ENCODE measurements around the gene MRPS15. TPM values are rescaled to one million over a fixed set of nuclear protein-coding genes. Genes with fewer than 3 reads are reported as not detected.
"Not testable (repeated sequence)": the region's sequence is repeated elsewhere in the genome, so short reads cannot be mapped to it uniquely, and the experiment has no call there.

Gene MRPS15
- total RNA-seq, 1 donor from 2014 or later, result 67.0 TPM

- intact Hi-C loops (cut with micrococcal nuclease), result no loop called here
- H3K36me3 Mint-ChIP-seq (ENCODE audit: low read depth), result no peaks in the 10 kb centered on the region
- TF ChIP-seq, protein P1, sequence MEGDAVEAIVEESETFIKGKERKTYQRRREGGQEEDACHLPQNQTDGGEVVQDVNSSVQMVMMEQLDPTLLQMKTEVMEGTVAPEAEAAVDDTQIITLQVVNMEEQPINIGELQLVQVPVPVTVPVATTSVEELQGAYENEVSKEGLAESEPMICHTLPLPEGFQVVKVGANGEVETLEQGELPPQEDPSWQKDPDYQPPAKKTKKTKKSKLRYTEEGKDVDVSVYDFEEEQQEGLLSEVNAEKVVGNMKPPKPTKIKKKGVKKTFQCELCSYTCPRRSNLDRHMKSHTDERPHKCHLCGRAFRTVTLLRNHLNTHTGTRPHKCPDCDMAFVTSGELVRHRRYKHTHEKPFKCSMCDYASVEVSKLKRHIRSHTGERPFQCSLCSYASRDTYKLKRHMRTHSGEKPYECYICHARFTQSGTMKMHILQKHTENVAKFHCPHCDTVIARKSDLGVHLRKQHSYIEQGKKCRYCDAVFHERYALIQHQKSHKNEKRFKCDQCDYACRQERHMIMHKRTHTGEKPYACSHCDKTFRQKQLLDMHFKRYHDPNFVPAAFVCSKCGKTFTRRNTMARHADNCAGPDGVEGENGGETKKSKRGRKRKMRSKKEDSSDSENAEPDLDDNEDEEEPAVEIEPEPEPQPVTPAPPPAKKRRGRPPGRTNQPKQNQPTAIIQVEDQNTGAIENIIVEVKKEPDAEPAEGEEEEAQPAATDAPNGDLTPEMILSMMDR (IDR thresholded peaks at IDR 0.05), result no peak
- DNase-seq, result no peak
- H3K9me3 Mint-ChIP-seq, result no peaks in the 10 kb centered on the region
- no peaks in the 10 kb centered on the region for H3K27me3 Mint-ChIP-seq
- POLR2A ChIA-PET, result no interaction called here
- CTCF ChIA-PET, result no interaction called here
- no peak for ATAC-seq (ENCODE audit: low read depth)
- no peak overlapping the region for H3K4me3 Mint-ChIP-seq
- H3K4me1 Mint-ChIP-seq, result no peaks in the 10 kb centered on the region
- H3K27ac Mint-ChIP-seq, result no peak overlapping the region
Observed at GRCh38 chr1:36497207-36497606, 33.0 kb upstream of the MRPS15 start.

DNA sequence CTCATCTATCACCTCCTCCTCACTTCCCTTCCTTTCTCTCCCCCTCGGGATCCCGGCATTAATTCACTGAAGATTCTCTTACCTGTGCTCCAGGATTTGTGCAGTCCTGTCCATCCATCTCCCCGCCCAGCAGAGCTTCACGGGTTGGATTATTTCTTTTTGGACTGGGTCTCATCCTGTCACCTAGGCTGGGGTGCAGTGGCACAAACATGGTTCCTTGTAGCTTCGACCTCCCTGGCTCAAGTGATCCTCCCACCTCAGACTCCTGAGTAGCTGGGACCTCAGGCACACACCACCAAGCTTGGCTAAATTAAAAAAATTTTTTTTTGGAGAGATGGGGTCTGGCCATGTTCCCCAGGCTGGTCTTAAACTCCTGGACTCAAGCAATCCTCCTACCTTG, 30.8 kb upstream of the MRPS15 start:
- Mint-ChIP-seq H3K4me3 (no peak overlapping the region), H3K9me3 (no peaks in the 10 kb centered on the region), H3K27ac (no peak overlapping the region), H3K4me1 (no peaks in the 10 kb centered on the region), H3K36me3 (ENCODE audit: low read depth) (no peaks in the 10 kb centered on the region), H3K27me3 (no peaks in the 10 kb centered on the region)
- TF ChIP-seq, protein P1 (IDR thresholded peaks at IDR 0.05), result no peak
- intact Hi-C loops (cut with micrococcal nuclease), result no loop called here
- no peak for ATAC-seq (ENCODE audit: low read depth)
- ChIA-PET POLR2A (no interaction called here), CTCF (no interaction called here)
- no peak for DNase-seq

DNA sequence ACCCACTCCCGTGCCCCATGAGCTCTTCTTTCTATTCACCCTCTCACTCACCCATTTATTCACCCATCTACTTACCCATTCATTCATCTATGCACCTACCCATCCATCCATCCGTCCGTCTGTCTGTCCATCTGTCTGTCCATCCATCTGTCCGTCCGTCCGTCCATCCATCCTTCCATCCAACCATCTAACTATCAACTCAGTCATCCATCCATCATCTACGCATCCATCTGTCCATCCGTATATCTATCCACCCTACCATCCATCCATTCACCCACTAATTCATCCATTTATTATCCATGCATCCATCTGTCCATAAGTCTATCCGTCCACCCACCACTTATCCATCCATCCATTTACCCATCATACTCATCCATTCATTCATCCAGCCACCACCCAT, 29.3 kb upstream of the MRPS15 start:
- no peaks in the 10 kb centered on the region for H3K36me3 Mint-ChIP-seq (ENCODE audit: low read depth)
- no peaks in the 10 kb centered on the region for H3K4me1 Mint-ChIP-seq
- DNase-seq (no peak), ATAC-seq (ENCODE audit: low read depth) (no peak)
- TF ChIP-seq, protein P1 (IDR thresholded peaks at IDR 0.05), result no peak
- POLR2A ChIA-PET, result no interaction called here
- no peaks in the 10 kb centered on the region for H3K9me3 Mint-ChIP-seq
- CTCF ChIA-PET, result no interaction called here
- no peak overlapping the region for H3K27ac Mint-ChIP-seq
- no peak overlapping the region for H3K4me3 Mint-ChIP-seq
- no peaks in the 10 kb centered on the region for H3K27me3 Mint-ChIP-seq
- intact Hi-C loops (cut with micrococcal nuclease), result no loop called here

DNA sequence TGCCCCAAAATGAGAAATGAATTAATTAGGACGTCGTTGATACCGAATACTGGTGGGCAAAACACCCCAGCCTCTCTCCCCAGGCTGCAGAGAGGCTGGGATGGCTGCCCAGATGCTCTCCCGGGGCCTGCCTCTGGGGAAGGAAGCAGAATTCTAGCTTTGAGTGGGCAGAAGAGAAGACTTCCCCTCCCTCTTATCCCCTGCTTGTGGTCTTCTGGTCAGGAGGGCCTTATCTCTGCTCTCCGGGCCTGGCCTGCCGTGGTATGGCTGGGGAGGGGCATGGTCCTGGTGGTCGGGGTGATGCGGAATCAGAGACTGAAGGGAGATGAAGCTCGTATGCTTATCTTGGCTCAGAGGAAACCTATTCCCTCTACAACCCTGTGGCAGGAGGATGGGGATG, 28.3 kb upstream of the MRPS15 start:
- no peaks in the 10 kb centered on the region for H3K9me3 Mint-ChIP-seq
- no peak for DNase-seq
- H3K36me3 Mint-ChIP-seq (ENCODE audit: low read depth), result no peaks in the 10 kb centered on the region
- TF ChIP-seq, protein P1 (IDR thresholded peaks at IDR 0.05), result no peak
- CTCF ChIA-PET, result no interaction called here
- intact Hi-C loops (cut with micrococcal nuclease), result no loop called here
- peaks cover 3% of the 10 kb centered on the region for H3K4me1 Mint-ChIP-seq
- POLR2A ChIA-PET, result no interaction called here
- no peak for ATAC-seq (ENCODE audit: low read depth)
- no peak overlapping the region for H3K4me3 Mint-ChIP-seq
- no peak overlapping the region for H3K27ac Mint-ChIP-seq
- no peaks in the 10 kb centered on the region for H3K27me3 Mint-ChIP-seq

DNA sequence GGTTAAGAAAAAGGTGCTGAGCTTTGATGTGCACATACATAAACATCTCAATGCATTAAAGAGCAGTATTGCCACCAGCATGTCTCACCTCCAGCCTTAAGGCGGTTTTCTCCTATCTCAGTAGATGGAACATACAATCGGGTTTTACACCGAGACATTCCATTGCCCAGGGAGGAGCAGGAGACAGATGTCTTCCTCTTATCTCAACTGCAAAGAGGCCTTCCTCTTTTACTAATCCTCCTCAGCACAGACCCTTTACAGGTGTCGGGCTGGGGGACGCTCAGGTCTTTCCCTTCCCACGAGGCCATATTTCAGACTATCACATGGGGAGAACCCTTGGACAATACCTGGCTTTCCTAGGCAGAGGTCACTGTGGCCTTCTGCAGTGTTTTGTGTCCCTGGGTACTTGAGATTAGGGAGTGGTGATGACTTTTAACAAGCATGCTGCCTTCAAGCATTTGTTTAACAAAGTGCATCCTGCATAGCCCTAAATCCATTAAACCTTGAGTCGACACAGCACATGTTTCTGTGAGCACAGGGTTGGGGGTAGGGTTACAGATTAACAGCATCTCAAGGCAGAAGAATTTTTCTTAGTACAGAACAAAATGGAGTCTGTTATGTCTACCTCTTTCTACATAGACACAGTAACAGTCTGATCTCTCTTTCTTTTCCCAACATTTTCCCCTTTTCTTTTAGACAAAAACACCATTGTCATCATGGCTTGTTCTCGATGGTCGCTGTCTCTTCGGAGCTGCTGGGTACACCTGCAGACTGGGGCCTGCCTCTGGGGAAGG, 25.3 kb upstream of the MRPS15 start:
- H3K9me3 Mint-ChIP-seq; ATAC-seq (ENCODE audit: low read depth); H3K36me3 Mint-ChIP-seq (ENCODE audit: low read depth); POLR2A ChIA-PET; DNase-seq; CTCF ChIA-PET; H3K27ac Mint-ChIP-seq; intact Hi-C loops (cut with micrococcal nuclease); H3K27me3 Mint-ChIP-seq; H3K4me3 Mint-ChIP-seq: not testable (repeated sequence)
- H3K4me1 Mint-ChIP-seq, result peaks cover 22% of the 10 kb centered on the region

DNA sequence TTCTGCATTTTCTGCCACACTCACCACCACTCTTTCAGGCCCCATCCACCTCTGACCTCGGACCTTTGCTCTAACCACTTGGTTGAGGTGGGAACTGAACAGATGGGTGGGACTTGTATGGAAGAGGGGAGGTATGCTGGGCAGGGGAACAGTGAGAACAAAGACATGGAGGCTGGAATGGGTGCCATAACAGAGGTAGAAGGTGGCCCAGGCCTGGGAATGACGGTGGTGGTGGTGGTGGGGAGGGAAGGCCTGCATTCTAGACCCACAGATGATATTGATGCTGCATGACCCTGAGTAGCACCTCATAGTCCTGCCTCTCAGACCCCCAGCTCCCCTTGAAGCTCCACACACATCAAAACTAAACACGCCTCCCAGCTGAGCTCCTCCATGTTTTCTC, 23.7 kb upstream of the MRPS15 start:
- no peak overlapping the region for H3K27ac Mint-ChIP-seq
- no peak for DNase-seq
- no peak for ATAC-seq (ENCODE audit: low read depth)
- peaks cover 22% of the 10 kb centered on the region for H3K4me1 Mint-ChIP-seq
- no peak overlapping the region for H3K4me3 Mint-ChIP-seq
- H3K36me3 Mint-ChIP-seq (ENCODE audit: low read depth), result no peaks in the 10 kb centered on the region
- intact Hi-C loops (cut with micrococcal nuclease), result no loop called here
- H3K27me3 Mint-ChIP-seq, result no peaks in the 10 kb centered on the region
- ChIA-PET POLR2A (no interaction called here), CTCF (no interaction called here)
- no peaks in the 10 kb centered on the region for H3K9me3 Mint-ChIP-seq
- TF ChIP-seq, protein P1 (IDR thresholded peaks at IDR 0.05), result no peak

DNA sequence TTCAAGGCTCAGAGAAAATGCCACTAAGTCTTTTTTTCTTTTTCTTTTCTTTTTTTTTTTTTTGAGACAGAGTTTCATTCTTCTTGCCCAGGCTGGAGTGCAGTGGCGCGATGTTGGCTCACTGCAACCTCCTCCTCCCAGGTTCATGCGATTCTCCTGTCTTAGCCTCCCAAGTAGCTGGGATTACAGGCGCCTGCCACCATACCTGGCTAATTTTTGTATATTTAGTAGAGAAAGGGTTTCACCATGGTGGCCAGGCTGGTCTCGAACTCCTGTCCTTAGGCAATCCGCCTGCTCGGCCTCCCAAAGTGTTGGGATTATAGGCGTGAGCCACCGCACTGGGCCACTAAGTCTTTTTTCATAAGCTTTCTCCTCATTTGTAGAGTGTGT, 23.1 kb upstream of the MRPS15 start:
- H3K4me3 Mint-ChIP-seq; intact Hi-C loops (cut with micrococcal nuclease); H3K36me3 Mint-ChIP-seq (ENCODE audit: low read depth); DNase-seq; H3K27me3 Mint-ChIP-seq; H3K9me3 Mint-ChIP-seq; H3K27ac Mint-ChIP-seq; ATAC-seq (ENCODE audit: low read depth): not testable (repeated sequence)
- ChIA-PET POLR2A (interaction anchor here (1.0 to 1.4 kb wide), 3 partner anchors 11 to 37 kb away, joined by 4 to 9 read pairs (median 6); partner anchors contain the start of genes MRPS15 and OSCP1), CTCF (interaction anchor here (1.5 to 1.6 kb wide), 2 partner anchors 11 to 29 kb away, joined by 3 to 5 read pairs; no protein-coding TSS in a partner anchor)
- peaks cover 22% of the 10 kb centered on the region for H3K4me1 Mint-ChIP-seq
